ENCODE results near the gene DHX35.

DHX35 gene, protein sequence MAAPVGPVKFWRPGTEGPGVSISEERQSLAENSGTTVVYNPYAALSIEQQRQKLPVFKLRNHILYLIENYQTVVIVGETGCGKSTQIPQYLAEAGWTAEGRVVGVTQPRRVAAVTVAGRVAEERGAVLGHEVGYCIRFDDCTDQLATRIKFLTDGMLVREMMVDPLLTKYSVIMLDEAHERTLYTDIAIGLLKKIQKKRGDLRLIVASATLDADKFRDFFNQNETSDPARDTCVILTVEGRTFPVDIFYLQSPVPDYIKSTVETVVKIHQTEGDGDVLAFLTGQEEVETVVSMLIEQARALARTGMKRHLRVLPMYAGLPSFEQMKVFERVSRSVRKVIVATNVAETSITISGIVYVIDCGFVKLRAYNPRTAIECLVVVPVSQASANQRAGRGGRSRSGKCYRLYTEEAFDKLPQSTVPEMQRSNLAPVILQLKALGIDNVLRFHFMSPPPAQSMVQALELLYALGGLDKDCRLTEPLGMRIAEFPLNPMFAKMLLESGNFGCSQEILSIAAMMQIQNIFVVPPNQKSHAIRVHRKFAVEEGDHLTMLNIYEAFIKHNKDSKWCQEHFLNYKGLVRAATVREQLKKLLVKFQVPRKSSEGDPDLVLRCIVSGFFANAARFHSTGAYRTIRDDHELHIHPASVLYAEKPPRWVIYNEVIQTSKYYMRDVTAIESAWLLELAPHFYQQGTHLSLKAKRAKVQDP

DNA sequence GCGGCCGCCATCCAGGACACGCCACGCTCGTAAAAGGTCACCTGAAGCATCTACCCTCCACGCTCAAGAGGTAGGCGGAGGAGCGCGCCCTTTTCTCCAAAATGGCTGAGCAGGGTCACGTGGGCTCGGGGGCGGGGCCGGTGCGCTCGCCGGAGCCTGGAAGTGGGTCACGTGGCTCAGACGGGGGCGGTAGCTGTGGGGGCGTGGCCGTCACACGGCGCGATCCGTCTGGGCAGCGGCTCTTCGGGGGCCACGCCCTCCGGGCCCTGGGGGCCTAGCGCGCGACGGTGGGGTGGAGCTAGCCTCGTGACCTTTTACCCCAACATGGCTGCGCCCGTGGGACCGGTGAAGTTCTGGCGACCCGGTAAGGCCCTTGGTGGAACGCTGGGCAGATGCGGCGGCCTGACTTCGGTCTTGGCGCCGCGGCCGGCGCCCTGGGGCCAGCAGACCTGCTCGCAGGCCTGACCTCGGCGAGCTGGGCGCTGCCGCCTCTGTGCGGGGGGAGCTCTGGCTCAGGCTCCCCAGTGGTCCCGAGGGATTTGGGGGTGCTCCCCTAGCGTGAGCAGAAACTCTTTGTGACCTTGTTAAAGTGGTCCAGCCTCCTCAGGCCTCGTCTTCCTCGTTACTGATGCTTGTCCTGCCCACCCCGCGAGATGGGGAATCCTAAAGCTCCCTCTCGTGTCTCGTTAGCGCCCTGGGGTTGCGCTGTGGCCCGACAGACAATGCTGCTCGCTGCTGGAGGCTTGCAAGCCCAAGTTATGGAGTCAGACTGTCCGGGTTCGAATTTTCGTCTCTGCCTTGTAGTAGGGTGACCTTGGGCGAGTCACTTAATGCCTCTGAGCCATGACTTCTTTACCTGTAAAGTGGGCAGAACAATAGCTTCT lies at the start of gene DHX35:
DHX35 (plus strand) TSS at position 301 of the 884 bp plus-strand sequence; CDS start at position 325, 24 bp downstream.
- peak; percentile 99 for DNase-seq

DNA sequence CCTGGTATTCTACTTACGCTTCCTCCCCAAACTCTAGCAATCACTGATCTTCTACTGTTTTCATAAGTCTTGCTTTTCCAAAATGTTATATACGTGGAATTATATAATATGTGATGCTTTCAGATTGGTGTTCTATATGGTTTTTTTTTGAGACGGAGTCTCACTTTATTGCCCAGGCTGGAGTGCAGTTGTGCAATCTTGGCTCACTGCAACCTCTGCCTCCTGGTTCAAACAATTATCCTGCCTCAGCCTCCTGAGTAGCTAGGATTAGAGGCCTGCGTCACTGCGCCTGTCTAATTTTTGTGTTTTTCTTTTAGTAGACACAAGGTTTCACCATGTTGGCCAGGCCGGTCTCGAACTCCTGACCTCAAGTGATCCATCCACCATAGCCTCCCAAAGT lies 46.8 kb upstream of the DHX35 start:
- DNase-seq = no peak

GRCh38 chr20:38917657-38918056 lies 44.5 kb upstream of the DHX35 start:
- DNase-seq = no peak

GRCh38 chr20:38918172-38918571 lies 44.0 kb upstream of the DHX35 start:
- DNase-seq = no peak

DNA sequence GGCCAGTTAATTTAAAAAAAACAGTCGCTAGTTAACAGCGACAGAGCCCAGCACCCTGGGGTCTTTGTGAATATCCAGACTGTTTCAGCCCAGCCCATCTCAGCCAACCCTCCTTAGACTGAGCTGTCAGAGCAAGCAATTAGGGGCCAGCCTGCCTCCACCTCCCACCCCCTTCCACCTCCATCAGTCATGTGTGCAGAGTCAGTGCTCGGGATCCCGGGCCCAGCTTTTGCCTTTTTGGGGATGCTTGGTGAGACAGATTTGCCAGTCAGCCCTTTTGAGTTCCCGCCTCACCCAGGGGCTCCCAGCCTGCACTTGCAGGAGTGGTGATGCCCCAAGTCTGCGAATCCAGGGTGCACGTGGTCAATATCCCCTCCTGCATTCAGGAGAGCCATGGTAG lies 42.5 kb upstream of the DHX35 start:
- no peak for DNase-seq

GRCh38 chr20:38920411-38920810 lies 41.7 kb upstream of the DHX35 start:
- no peak for DNase-seq

DNA sequence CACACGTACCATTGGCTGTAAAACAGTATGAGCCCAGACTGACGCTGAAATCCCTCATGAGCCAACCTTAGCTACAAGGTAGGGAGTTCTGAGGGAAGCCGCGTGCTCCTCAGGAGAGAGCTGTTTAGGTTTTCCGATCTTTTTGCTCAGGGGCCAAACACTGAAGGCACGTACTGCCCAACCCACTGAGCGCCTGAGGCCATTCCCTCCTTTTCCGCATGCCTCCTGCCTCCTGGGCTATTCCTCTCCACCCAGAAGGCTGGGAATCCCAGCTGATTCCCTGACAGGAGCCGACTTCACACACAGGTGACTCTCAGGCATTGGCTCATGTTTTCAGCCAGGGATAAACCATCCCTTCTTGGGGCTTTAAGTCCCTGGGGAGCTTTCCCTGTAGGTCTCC lies 41.3 kb upstream of the DHX35 start:
- no peak for DNase-seq

- DNase-seq = no peak
These were observed 37.4 kb upstream of the DHX35 start for GRCh38 chr20:38924718-38925117.

DNA sequence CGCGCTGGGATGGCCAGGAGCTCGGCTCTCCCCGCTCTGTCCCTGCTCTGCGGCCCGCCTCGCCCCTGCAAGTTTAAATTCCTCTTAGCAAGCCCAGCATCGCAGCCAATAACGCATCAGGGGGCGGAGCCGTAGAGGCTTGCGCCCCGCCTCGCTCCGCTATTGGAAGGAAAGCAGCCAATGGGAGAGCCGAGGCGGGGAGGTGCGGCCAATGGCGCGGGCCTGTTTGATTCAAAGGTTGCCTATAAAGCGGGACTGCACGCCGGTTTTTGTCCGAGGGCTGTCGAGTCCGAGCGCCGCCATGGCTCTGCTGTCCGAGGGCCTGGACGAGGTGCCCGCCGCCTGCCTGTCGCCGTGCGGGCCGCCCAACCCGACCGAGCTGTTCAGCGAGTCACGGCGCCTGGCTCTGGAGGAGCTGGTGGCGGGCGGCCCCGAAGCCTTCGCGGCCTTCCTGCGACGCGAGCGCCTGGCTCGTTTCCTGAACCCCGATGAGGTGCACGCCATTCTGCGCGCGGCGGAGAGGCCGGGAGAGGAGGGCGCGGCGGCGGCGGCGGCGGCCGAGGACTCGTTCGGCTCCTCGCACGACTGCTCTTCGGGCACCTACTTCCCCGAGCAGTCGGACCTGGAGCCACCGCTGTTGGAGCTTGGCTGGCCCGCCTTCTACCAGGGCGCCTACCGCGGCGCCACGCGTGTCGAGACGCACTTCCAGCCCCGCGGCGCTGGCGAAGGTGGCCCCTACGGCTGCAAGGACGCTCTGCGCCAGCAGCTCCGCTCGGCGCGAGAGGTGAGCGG lies 35.8 kb upstream of the DHX35 start, which contains the start of gene FAM83D:
FAM83D (plus strand) TSS at position 276 of the 792 bp plus-strand sequence; CDS start at position 302, 26 bp downstream.
- DNase-seq = peak; percentile 93

GRCh38 chr20:38926934-38927616 lies 35.1 kb upstream of the DHX35 start:
- no peak for DNase-seq

DNA sequence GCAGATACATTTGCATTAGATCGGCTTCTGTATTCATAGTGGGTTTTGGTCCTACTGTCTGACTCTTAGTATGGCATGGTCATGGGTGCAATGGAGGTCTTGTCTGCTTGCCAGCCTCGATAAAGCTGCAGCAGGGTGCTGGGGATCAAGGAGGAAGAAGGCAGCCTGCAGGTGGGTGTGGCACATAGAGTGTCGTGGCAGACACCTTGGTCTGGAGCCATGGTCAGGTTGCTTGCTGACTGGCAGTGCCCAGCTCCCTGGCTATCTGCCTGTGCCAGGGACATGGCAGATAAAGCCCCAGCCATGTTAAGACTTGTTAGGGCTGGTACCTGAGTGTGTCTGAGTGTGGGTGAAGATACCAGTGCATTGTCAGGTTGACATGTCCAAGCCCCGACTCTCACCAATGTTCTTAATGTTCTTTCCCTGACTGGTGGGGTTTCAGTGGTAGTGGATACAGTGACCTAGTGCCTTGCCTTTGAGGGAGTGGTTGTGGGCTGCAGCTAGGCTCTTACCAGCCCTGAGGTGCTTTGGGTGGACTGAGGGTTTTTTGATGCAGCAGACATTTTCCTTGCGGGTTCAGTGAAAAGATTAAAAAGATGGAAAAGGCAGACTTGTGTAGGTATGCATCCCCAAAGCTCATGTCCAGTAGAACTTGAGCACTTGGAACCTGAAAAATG lies 34.1 kb upstream of the DHX35 start:
- no peak for DNase-seq

DNA sequence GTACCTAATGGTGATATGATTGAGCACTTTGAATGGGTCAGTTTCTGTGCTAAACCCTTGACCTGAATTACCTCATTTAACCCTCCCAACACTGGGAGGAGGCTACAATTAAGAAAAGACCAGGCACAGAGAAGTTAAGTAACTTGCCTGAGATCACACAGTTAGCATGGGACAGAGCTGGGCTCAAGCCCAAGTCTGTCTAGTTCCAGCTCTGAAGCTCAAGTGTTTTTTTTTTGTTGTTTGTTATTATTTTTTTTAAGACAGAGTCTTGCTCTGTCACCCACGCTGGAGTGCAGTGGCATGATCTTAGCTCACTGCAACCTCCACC lies 31.9 kb upstream of the DHX35 start:
- DNase-seq = no peak

DNA sequence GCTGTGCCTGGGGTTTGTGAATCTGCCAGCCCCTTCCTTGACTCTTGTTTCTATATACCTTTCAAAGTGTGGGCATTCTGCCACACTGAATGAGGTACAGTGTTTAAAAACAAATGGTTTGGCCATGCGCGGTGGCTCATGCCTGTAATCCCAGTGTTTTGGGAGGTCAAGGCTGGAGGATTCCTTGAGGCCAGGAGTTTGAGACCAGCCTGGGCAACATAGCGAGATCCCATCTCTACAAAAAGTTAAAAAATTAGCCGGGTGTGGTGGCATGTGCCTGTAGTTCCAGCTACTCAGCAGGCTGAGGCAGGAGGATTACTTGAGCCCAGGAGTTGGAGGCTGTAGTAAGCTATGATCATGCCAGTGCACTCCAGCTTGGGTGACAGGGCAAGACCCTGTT lies 30.2 kb upstream of the DHX35 start:
- no peak for DNase-seq

- DNase-seq = no peak
These were observed 29.6 kb upstream of the DHX35 start for GRCh38 chr20:38932457-38933120.

- DNase-seq = no peak
These were observed 27.6 kb upstream of the DHX35 start for GRCh38 chr20:38934530-38934929.

- no peak for DNase-seq
These were observed 26.9 kb upstream of the DHX35 start for GRCh38 chr20:38935285-38935684.

DNA sequence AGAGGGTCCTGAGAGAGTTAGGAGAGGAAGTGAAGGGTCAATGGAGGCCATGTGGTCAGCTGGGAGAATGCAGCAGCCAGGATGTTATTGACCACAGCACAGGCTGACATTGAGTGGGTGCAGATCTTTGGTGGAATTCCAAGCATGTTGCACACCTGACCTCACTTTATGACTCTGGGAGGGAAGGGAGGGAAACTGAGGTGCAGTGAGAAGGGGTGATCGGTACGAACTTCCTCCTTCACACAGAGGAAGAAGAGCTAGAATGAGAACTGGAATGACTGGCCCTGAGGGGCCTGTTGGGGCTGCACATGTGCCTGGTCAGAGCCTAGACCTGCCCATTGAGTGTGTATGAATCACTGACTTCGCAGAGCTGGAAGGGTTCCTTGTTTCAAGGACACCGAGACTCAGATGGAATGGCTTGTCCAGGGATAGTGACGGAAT lies 26.2 kb upstream of the DHX35 start:
- DNase-seq = no peak

DNA sequence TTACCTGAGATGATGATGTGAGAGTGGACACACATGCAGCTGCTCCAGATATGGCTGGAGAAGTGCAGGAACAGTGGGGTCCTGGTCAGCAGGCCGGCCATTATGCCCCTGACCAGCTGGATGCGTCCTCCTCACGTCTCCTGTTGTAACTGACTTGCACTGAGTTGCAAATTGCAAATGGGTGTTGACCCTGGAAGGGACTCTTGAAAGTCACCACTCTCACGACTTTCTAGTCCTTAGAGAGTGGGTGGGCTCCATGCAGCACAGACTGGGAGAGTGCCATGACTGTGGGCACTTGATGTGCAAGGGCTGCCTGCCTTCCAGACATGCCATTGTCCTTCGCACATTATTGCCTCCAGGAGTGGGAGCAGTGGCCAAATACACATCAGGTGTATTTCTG lies 25.1 kb upstream of the DHX35 start:
- no peak for DNase-seq

DNA sequence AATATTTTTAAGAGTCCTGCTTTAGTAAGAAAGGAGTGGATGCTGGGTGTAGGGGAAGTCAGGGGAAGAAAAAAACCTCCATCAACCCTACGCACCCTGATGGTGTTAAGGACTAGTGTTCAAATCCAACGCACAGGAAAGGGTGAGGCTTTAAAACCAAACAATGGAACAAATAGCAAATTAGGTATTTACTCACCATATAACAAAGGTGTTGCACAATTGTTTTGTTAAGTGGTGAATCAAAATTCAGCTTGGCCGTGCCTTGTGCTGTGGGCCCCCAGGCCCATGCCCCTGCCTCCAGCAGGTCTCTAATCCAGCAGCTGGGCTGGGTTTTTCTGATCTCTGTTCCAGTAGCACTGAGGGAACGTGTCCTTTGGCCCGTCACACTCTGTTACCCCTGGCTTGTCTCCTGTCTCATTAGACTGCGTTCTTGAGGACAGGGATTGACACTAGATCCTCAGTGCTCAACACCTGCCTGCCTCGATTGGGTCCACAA lies 24.1 kb upstream of the DHX35 start:
- DNase-seq = no peak

- DNase-seq = no peak
These were observed 22.5 kb upstream of the DHX35 start for GRCh38 chr20:38939686-38940085.
